Body of pancreas (tissue), 4 donors: ENCODE results near the gene PEX14.

Experiments used
- CTCF ChIP-seq, 7 experiments: fragments of 450-650 bp in 4 of 7; fragments of 200-600 bp in 3 of 7; sonication (generic) in 3 of 7; IDR thresholded peaks; one replicate each; pipeline ENCODE4 v1.5.1; 2016 to 2019; ENCODE audit warnings: antibody characterized with exemption in 7 of 7
- POLR2A ChIP-seq, 3 donors: fragments of 450-650 bp; IDR thresholded peaks; one replicate each; pipeline ENCODE4 v1.6.1; 2016; ENCODE audit warnings: antibody characterized with exemption in 3 of 3, mild to moderate bottlenecking in 2 of 3

DNA sequence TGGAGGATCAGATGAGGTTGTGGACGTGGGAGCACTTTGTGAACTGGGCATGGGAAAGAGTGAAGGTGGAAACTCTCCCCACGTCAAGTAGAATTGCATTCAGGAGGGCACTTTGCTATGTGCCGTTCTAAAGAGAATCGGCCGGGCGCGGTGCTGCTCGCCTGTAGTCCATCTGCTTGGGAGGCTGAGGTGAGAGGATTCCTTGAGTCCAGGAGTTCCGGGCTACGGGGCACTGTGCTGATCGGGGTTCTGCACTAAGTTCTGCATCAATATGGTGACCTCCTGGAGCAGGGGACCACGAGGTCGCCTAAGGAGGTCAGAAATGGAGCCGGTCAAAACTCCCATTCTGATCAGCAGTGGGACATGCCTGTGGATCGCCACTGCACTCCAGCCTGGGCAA, 141.9 kb downstream of the PEX14 start:
- TF ChIP-seq CTCF (IDR thresholded peaks at IDR 0.05) (no peak), POLR2A (IDR thresholded peaks at IDR 0.05) (no peak)
